Stimulated activated CD4-positive, alpha-beta T cell treated with anti-CD3 and anti-CD28 coated beads, TNF-alpha, amount 100 ng/mL, for 1 hour (primary cell): ENCODE measurements around the gene ADO.
A peak's percentile ranks its signal among the peaks of the same experiment; 100 is the strongest.

ENCODE experiments used
- DNase-seq, 3 donors: peaks; one replicate each; pipeline ENCODE4 v3.0.0-alpha.2; 2020; ENCODE audit warnings: low read depth in 3 of 3, low spot score in 1 of 3

ADO gene

GRCh38 chr10:62817121-62817765, 12.7 kb downstream of the ADO start:
- peak in 2 of 3 donors; percentile 37 to 52 for DNase-seq

GRCh38 chr10:62817766-62818425, 13.4 kb downstream of the ADO start:
- peak in 2 of 3 donors; percentile 59 to 65 for DNase-seq

- DNase-seq = peak in 2 of 3 donors; percentile 20 to 63
These were observed 14.0 kb downstream of the ADO start for GRCh38 chr10:62818426-62819011.

- DNase-seq = no peak
These were observed 14.8 kb downstream of the ADO start for GRCh38 chr10:62819141-62819920.

GRCh38 chr10:62820586-62820985, 16.1 kb downstream of the ADO start:
- DNase-seq = no peak

GRCh38 chr10:62826273-62826672, 21.8 kb downstream of the ADO start:
- no peak for DNase-seq

- no peak for DNase-seq
These were observed 25.1 kb downstream of the ADO start for GRCh38 chr10:62829622-62830021.

- DNase-seq = no peak
These were observed 26.2 kb downstream of the ADO start for GRCh38 chr10:62830679-62831078.

GRCh38 chr10:62831346-62831745, 26.8 kb downstream of the ADO start:
- DNase-seq = no peak

- no peak for DNase-seq
These were observed 35.1 kb downstream of the ADO start for GRCh38 chr10:62839590-62839989.

- DNase-seq = no peak
These were observed 38.5 kb downstream of the ADO start for GRCh38 chr10:62842983-62843382.

- no peak for DNase-seq
These were observed 39.1 kb downstream of the ADO start for GRCh38 chr10:62843600-62843999.

- peak in 1 of 3 donors; percentile 8 for DNase-seq
These were observed 39.9 kb downstream of the ADO start for GRCh38 chr10:62844280-62845011.

- DNase-seq = no peak
These were observed 42.9 kb downstream of the ADO start for GRCh38 chr10:62847433-62847832.

- no peak for DNase-seq
These were observed 46.1 kb downstream of the ADO start for GRCh38 chr10:62850646-62851045.

GRCh38 chr10:62851442-62851841, 46.9 kb downstream of the ADO start:
- no peak for DNase-seq

GRCh38 chr10:62852961-62853702, 48.6 kb downstream of the ADO start:
- no peak for DNase-seq

- no peak for DNase-seq
These were observed 49.2 kb downstream of the ADO start for GRCh38 chr10:62853710-62854109.

GRCh38 chr10:62856021-62856420, 51.5 kb downstream of the ADO start:
- DNase-seq = no peak
